Esophagus squamous epithelium (tissue), 5 donors: ENCODE measurements around the gene KDM4C. TPM values are rescaled to one million over a fixed set of nuclear protein-coding genes. Genes with fewer than 3 reads are reported as not detected.

Experiments used
- DNase-seq: peaks from one replicate; lab custom pipeline; 2025; lab: John Stamatoyannopoulos, UW
- H3K27ac ChIP-seq, 4 donors: fragments of 200-600 bp; sonication (generic); one replicate each; pipeline ENCODE4 v1.5.1; 2016 to 2019; ENCODE audit warnings: mild to moderate bottlenecking in 1 of 4
- H3K27me3 ChIP-seq, 4 donors: fragments of 200-600 bp; sonication (generic); 1 replicate in 3 of 4; 2 replicates in 1 of 4; pipeline versions ENCODE4 v1.5.1 to v1.6.0; 2017 to 2021; ENCODE audit warnings: antibody characterized with exemption in 1 of 4
- H3K36me3 ChIP-seq, 3 donors: fragments of 200-600 bp; sonication (generic); one replicate each; pipeline ENCODE4 v1.5.1; 2016 to 2019
- H3K4me1 ChIP-seq, 3 donors: fragments of 200-600 bp; sonication (generic); one replicate each; pipeline ENCODE4 v1.5.1; 2017 to 2019
- H3K4me3 ChIP-seq, 4 donors: fragments of 200-600 bp; sonication (generic); 1 replicate in 3 of 4; 2 replicates in 1 of 4; pipeline ENCODE4 v1.5.1; 2016 to 2019; ENCODE audit warnings: mild to moderate bottlenecking in 2 of 4, moderate library complexity in 1 of 4
- H3K9me3 ChIP-seq, 3 donors: fragments of 200-600 bp; sonication (generic); one replicate each; pipeline ENCODE4 v1.5.1; 2016 to 2019
- CTCF ChIP-seq, 6 experiments: fragments of 450-650 bp in 4 of 6; fragments of 200-600 bp in 2 of 6; sonication (generic) in 2 of 6; IDR thresholded peaks; one replicate each; pipeline ENCODE4 v1.5.1; 2016 to 2019; ENCODE audit warnings: antibody characterized with exemption in 6 of 6, mild to moderate bottlenecking in 4 of 6, moderate library complexity in 4 of 6
- POLR2A ChIP-seq, 4 donors: fragments of 450-650 bp; IDR thresholded peaks; one replicate each; pipeline ENCODE4 v1.6.1; 2017; ENCODE audit warnings: antibody characterized with exemption in 4 of 4, mild to moderate bottlenecking in 4 of 4, moderate library complexity in 3 of 4
- WGBS, 2 donors: methylation state at CpG; one replicate each; pipeline ENCODE4 v1.1.5; 2018; 5-methylcytosine and 5-hydroxymethylcytosine counted together
- intact Hi-C: fragments of 100-400 bp; cut with DNase I; formaldehyde crosslinking; loops from one replicate; pipeline ENCODE4 v1.15.0; 2022
- total RNA-seq, 4 donors: library from RNA; depleted of rRNA; stranded (reverse); fragments of >200 nt; gene quantifications; one replicate each; pipeline ENCODE4 v1.1.0, GENCODE V29; 2016
- donor health status: DM: yes; HTN: yes; CAD: no.

Gene KDM4C
- total RNA-seq, 4 donors from 2014 or later: 12.5 to 43.9 (median 22.9) TPM

GRCh38 chr9:7129391-7129790, 371.6 kb downstream of the KDM4C start:
- TF ChIP-seq POLR2A (IDR thresholded peaks at IDR 0.05) (no peak), CTCF (IDR thresholded peaks at IDR 0.05) (no peak)
- H3K27ac ChIP-seq: no peak overlapping the region
- intact Hi-C loops: no loop called here

GRCh38 chr9:7130266-7130820, 372.6 kb downstream of the KDM4C start:
- no peaks in the 10 kb centered on the region for H3K27me3 ChIP-seq
- no peak overlapping the region for H3K27ac ChIP-seq
- no peak for DNase-seq
- H3K36me3 ChIP-seq: peaks cover 0 to 74% (median 3%) of the 10 kb centered on the region in 3 donors
- H3K4me3 ChIP-seq: no peak overlapping the region
- H3K4me1 ChIP-seq: no peaks in the 10 kb centered on the region
- H3K9me3 ChIP-seq: no peaks in the 10 kb centered on the region
- intact Hi-C loops: no loop called here
- TF ChIP-seq CTCF (IDR thresholded peaks at IDR 0.05) (no peak), POLR2A (IDR thresholded peaks at IDR 0.05) (no peak)
- 96 to 98% methylated on average over 4 of the region's 4 CpGs for WGBS, 2 donors

More at GRCh38 chr9:7129391-7129790, 371.6 kb downstream of the KDM4C start:
- Histone ChIP-seq H3K36me3 (peaks cover 0 to 69% (median 3%) of the 10 kb centered on the region in 3 donors), H3K4me1 (no peaks in the 10 kb centered on the region), H3K9me3 (no peaks in the 10 kb centered on the region), H3K4me3 (no peak overlapping the region), H3K27me3 (no peaks in the 10 kb centered on the region)
- DNase-seq: no peak
- WGBS, 2 donors: 38 to 66% methylated on average over 2 of the region's 2 CpGs

GRCh38 chr9:7132605-7133004, 374.8 kb downstream of the KDM4C start:
- Histone ChIP-seq H3K36me3 (peaks cover 0 to 91% (median 3%) of the 10 kb centered on the region in 3 donors), H3K4me1 (no peaks in the 10 kb centered on the region), H3K9me3 (no peaks in the 10 kb centered on the region), H3K27me3 (no peaks in the 10 kb centered on the region), H3K4me3 (no peak overlapping the region), H3K27ac (no peak overlapping the region)
- DNase-seq: no peak
- intact Hi-C loops: no loop called here
- 0% methylated on average over 1 of the region's 1 CpG for WGBS, 2 donors
- TF ChIP-seq POLR2A (IDR thresholded peaks at IDR 0.05) (no peak), CTCF (IDR thresholded peaks at IDR 0.05) (no peak)

- Histone ChIP-seq H3K4me1 (no peaks in the 10 kb centered on the region), H3K9me3 (no peaks in the 10 kb centered on the region), H3K27me3 (no peaks in the 10 kb centered on the region), H3K36me3 (peaks cover 0 to 75% (median 0%) of the 10 kb centered on the region in 3 donors), H3K27ac (no peak overlapping the region), H3K4me3 (no peak overlapping the region)
- intact Hi-C loops: no loop called here
- no peak for DNase-seq
- TF ChIP-seq CTCF (IDR thresholded peaks at IDR 0.05) (no peak), POLR2A (IDR thresholded peaks at IDR 0.05) (no peak)
- WGBS, 2 donors: 73 to 75% methylated on average over 3 to 4 of the region's 4 CpGs
Observed at GRCh38 chr9:7135735-7136134, 378.0 kb downstream of the KDM4C start.

GRCh38 chr9:7137040-7137439, 379.3 kb downstream of the KDM4C start:
- H3K36me3 ChIP-seq: peaks cover 0 to 72% (median 0%) of the 10 kb centered on the region in 3 donors
- H3K4me1 ChIP-seq: no peaks in the 10 kb centered on the region
- DNase-seq: no peak
- TF ChIP-seq POLR2A (IDR thresholded peaks at IDR 0.05): no peak
- no peak for TF ChIP-seq CTCF (IDR thresholded peaks at IDR 0.05)
- H3K27me3 ChIP-seq: no peaks in the 10 kb centered on the region
- H3K4me3 ChIP-seq: no peak overlapping the region
- H3K27ac ChIP-seq: no peak overlapping the region
- intact Hi-C loops: no loop called here
- no peaks in the 10 kb centered on the region for H3K9me3 ChIP-seq
- WGBS, 2 donors: 82 to 85% methylated on average over 6 of the region's 6 CpGs
